ENCODE measurements around the gene CCDC141.

GRCh38 chr2:178782236-178782635, 267.7 kb downstream of the CCDC141 start:
- TF ChIP-seq CTCF (IDR thresholded peaks at IDR 0.05; ENCODE audit: extremely low read depth in 1 of 2, insufficient read depth in 1 of 2, low read depth in 1 of 2, low read length in 2 of 2) (no peak), POLR2A (IDR thresholded peaks at IDR 0.05; ENCODE audit: low read depth, low read length) (no peak), POLR2AphosphoS5 (IDR thresholded peaks at IDR 0.05; ENCODE audit: insufficient read depth, low read depth, low read length) (no peak), MYC (IDR thresholded peaks at IDR 0.05; ENCODE audit: low read depth, low read length) (no peak), EZH2 (IDR thresholded peaks at IDR 0.05; ENCODE audit: borderline replicate concordance, low read depth, low read length, severe bottlenecking) (no peak)

All from endothelial cell of umbilical vein (primary cell).